HG03439 (cell line): Measurements from ENCODE around the gene B3GLCT.

Source experiments
- ATAC-seq: cut with Tn5 transposase; IDR thresholded peaks from one replicate; pipeline ENCODE4 v1.9.1; 2021; ENCODE audit warnings: mild to moderate bottlenecking, moderate library complexity; ENCODE audit not compliant: unreplicated experiment

B3GLCT gene

DNA sequence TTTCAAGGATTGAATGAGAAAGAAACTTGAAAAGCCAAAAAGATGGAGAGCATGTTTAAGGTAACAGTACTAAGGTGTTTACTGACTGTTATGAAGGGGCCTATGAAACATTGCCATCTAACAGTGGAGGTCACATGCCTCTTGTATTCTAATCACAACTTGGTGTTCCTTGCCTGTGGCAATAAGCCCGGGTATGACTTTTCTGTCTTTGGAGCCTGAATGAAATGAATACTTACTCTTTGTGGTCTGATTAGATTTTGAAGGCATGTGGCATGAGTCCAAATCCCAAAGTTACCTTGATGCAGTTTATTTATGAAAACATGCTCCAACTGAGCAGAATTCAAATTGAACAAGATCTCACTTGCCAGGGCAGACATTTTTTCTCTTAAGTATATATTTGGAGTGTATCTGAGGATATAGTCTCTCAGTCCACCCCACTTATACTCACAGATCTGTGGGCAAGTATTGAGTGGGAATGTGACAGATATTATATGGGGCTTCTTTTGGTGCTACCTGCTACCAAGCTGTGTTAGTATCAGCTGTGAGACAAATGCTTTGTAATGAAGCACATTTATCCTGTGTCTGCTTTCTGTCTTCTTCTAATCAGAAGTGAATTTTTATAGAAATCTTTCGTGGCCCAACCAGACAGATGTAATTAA is 67.5 kb downstream of the B3GLCT start:
- no peak for ATAC-seq

DNA sequence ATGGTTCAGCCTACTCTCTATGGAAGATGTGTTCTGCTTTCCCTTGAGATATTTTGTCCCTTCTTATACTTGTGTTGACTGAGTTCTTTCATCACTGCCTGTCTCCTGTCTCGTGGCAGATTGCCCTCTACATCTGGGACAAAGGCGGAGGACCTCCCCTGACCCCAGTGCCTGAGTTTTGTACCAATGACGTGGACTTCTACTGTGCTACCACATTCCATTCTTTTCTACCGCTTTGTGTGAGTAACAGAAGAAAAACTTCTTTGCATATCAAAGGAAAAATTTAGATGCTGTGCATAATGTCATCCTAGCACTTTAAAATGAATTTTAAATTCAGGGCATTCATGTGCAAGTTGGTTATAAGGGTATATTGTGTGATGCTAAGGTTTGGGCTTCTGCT is 74.6 kb downstream of the B3GLCT start:
- no peak for ATAC-seq

DNA sequence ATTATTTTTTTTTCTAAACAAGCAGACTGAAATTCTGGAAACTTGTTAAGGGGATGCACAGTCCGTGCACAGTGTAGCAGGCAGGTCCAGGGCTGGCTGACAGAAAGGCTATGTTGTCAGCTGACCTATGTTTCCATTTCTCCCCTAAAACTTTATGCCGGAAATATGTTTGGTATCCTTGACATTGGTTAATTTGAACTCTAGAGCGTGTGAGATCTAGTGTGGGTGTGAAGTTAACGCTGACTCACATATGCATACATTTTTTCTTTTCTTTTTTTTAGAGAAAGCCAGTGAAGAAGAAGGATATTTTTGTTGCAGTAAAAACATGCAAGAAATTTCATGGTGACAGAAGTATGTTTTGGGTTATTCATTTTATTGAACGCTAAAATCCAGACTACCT is 76.6 kb downstream of the B3GLCT start:
- ATAC-seq: no peak

DNA sequence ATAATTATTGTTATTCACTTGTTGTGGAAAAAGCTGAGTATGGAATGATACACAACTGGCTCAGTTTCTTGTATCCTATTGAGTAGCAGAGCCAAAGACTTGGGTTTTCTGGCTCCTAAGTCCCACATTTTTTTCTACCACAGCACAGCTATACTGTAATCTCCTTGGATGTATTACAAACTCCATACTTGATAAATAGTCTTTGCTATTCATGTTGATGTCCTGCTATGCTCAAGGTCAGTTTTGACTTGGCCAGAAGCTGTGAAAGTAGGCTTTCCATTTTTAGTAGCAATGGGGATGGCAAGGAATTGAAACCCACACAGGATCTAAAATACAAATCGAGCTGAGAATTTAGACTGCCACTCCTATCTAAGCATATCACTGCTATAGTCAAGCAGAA is 79.1 kb downstream of the B3GLCT start:
- ATAC-seq: no peak

DNA sequence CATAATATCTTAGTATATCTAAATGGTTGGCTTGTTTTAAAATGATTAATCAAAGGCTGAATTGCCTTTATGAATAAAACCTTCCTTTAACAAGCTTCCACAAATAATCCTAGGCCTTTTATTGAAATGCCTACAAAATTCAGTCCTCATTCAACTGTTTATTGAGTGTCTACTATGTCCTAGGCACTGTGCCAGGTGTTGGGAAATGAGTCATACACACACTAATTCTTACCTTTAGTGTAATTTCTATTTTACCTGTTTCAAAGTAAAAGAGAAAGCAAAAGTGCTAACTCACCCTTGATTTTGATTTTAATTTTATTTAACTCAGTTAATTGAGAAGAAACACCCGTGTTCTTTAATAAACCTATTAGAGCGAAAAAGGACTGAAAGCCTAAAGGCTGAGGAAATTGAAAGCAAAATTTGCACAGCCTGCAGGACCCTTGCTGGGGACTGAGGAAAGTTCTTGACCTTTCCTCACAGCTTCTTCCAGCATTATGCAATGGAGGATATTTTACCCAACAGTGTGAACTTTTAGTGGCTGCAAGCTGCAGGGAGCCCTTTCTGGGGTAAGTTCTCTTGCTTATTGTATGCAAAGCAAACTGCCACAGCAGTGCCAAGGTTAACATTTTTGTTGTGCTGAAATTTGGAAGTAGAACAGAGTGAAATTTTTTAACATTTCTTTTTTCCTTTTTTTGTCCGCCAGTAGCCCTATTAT is 83.1 kb downstream of the B3GLCT start:
- no peak for ATAC-seq

DNA sequence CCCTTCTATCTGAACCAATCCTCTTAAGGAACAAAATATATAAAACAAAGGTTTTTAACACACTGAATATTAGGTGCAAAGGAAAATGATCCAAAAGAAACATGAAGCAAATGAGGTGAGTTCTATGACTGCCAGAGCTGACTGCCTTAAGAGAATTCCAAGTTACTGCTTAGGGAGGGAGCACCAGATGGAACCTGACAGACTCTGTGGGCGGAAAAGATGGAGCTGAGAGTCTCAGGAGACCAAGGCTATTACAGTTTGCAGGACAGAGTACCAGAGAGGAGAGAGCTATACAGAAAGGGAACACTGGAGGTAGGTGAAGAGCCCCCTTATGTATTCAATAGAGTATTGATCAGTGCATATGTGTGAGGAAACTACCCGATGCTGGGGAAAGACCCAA is 87.2 kb downstream of the B3GLCT start:
- no peak for ATAC-seq

DNA sequence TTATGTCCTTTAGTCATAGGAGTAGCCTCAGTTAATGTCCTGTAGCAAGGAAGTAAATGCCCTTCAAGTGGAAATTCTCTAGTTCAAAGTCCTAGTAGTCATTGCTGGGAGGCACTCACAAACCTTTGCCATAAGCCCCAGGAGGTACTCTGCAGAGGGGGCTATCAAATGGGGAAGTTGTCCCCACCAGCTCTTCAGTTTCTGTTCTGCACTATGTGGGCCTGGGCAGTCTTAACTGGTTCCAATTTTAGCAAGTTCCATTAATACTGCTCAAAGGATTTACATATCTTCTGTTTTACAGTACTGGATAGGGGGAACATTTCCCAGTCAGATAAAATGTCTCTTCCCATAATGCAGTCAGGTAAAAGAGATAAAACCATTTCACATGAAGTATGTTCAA is 101.3 kb downstream of the B3GLCT start:
- ATAC-seq: no peak

DNA sequence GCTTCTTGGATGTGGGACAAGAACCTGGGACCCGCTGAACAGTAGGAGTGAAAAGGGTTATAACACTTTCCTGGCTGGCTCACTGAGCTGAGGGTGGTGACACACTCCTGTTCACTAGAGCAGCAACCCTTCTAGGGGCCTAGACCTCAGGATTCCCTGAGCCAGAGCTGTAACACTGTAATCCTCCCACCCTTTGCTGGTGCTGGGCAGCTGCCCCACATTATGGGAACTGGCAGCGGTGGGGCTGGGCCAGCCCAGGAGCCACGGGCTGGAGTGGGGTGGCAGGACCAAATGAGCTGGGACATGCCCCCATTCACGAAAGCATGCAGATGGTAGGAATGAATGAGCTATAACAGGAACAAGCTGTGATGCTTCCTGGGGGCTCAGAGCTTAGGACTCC is 110.6 kb downstream of the B3GLCT start:
- no peak for ATAC-seq

DNA sequence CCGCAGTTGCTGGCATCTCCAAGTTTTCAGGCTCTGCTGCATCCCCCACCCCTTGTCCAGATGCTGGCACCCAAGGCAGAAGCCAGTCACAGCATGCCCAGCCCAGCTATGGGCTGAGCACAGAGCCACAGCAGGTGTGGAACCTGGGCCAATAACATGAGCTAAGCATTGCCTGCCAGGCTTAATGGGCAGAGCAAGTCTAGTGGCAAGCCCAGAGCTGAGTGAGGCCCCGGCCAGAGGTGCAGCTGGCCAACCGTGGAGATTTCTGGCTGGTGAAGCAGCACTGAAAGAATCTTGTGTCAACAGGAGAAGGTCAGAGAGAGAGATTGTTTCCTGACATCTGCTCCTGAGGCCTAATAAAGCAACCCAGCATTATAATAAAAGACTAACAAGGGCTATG is 111.0 kb downstream of the B3GLCT start:
- ATAC-seq: no peak

DNA sequence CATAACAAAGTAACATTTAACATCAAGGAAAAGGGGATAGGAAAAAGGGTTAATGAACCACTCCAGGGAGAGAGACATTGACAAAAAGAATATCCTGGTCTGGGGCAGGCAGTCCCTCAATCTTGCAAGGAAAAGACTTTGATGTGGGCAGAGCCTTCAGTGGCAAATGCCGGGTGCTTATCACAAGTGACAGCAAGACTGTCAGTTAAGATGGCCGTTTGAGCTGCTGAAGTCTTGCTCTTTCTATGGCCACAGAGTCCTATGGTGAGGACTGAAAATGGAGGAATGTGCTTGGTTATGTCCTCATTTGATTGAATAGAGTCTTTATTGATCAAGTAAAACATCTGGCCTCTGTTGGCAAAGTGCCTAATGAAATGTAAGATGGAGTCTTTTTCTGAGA is 112.1 kb downstream of the B3GLCT start:
- ATAC-seq: no peak

DNA sequence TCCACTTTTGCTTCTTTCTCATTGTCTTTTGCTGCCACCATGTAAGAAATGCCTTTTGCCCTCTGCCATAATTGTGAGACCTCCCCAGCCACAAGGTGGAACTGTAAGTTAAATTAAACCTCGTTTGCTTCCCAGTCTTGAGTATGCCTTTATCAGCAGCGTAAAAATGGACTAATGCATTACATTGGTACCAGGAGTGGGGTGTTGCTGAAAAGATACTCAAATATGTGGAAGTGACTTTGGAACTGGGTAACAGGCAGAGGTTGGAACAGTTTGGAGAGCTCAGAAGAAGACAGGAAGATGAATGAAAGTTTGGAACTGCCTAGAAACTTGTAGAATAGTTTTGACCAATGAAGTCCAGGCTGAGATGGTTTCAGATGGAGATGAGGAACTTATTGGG is 115.2 kb downstream of the B3GLCT start:
- ATAC-seq: no peak

DNA sequence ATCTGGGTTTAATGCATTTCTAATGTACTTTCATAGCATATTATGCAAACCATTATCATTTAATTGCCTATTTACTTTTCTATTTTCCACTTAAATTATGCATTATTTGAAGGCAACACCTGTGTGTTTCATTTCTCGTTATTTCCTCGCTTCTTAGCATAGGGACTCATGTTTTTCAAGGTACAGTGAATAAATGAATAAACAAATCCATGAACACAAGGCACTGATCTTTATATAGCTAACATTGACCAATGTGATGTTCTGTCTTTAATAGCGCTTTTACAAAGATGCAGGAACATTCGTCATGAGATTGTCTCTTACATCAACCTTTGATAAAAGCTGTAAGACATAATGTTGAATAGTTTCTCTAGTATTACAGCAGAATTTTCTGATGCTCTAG is 121.2 kb downstream of the B3GLCT start:
- no peak for ATAC-seq

DNA sequence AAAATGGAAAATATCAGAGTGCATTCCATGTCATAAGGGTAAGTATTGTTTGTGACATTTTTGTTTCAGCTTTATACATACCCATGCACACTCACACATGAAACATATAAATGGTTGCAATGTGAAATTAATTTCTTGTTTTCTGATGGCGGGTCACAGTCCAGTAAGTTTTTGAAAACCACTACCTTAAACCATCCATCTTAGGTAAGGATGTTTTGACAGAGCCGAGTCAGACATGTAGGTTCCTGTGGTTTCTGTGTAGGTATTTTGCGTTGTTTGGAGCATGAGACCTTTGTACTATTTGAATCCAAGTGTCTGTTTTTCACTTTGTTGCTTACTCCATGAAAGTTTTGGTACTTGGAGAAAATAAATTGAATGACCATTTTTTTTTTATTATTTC is 121.7 kb downstream of the B3GLCT start:
- no peak for ATAC-seq

DNA sequence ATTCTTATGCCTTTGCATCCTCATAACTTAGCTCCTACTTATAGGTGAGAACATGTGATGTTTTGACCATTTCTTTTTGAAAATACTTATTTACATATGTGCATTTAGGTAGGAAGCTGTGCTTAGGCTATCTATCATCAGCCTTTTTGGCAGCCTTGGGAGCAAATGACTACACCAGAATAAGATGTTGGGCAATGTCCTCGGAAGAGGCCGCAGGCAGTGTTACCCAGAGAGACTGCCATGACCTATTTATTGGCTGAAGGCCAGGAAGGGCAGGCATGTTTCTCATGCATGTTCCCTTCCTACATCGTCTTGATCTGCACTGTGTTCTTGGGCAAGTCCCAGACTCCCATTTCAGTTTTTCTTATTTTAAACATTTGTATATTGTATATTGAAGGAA is 122.3 kb downstream of the B3GLCT start:
- no peak for ATAC-seq

DNA sequence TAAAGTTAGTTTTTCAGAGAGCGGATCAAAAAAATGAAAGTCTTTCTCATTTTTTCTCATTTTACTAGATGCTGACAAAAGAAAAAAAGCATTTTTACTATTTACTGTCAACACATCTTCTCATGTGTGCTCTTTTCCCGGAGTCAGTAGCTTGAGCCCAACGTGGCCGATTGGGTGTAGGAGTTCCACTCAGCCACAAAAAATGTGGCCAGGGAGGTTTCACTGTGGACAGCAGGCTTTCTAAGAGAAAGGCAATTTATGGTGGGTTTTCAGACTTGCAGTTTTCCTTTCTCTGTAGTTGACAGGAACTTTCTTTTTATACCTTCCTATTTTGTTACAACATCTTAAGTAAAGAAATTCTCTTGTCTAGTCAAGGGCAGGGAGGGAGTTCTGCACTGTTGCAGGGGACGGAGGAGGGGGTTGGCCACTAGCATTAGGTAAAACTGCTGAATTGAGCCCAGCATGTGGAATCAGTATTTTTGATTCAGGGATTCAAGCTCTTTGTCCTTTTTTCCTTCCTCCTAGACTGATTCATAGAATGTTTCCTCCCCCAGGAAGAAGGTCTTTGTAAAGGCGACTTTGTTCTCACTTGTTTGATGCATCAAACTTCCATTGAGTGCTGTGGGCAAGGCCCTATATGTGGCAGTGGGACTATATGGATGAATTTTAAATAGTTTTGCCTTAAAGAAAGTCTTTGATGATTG is 123.1 kb downstream of the B3GLCT start:
- ATAC-seq: no peak

DNA sequence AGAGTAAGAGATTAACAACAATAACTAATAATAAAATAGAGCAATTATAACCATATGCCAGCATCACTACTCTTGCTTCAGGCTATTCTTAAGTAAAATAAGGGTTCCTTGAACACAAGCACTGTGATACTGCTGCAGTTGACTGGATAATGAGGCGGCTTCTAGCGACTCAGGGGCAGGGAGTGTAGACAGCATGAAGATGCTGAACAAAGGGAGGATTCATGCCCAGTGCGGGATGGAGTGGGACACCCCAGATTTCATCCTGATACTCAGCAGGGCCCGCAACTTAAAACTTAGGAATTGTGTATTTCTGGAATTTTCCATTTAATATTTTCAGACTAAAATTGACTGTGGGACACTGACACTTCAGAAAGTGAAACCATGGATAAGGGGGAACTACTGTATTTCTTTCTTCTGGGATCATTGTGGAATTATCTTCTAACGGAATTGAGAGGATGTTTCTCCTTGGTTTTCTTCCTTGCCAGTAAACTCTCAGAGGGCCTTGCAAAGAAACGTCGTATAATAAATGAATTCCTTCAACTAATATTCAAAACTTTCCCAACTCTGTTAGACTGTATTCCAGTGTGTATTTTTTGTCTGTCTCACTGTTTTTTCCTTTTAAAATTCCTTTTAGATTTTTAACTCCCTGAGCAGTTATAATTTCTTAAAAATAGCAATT is 127.5 kb downstream of the B3GLCT start:
- ATAC-seq: no peak

DNA sequence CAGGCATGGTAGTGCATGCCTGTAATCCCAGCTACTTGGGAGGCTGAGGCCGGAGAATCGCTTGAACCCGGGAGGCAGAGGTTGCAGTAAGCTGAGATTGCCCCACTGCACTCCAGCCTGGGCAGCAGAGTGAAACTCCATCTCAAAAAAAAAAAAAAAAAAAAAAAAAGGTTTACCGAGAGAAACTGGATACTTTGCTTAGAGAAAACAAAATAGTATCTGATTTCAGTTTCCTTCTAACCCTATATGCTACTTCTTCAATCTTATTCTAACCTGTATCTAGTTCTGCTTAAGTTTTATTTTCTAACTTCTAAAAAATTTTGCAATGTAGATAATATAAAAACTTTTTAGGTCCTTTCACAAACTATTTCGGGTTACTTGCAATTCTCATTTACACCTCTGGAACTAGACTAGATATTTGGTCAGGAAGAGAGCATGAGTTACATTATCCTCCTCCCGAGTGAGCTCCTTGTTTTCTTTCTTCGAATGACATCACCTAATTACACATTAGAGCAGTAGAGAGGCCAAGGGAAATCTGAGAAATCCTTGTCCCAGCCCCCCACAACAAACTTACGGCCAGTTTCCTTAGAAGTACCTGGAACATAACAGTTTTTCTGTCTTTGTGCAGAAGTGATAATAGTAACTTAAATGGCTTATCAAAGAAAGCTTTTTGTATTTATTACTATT is 128.9 kb downstream of the B3GLCT start:
- no peak for ATAC-seq

DNA sequence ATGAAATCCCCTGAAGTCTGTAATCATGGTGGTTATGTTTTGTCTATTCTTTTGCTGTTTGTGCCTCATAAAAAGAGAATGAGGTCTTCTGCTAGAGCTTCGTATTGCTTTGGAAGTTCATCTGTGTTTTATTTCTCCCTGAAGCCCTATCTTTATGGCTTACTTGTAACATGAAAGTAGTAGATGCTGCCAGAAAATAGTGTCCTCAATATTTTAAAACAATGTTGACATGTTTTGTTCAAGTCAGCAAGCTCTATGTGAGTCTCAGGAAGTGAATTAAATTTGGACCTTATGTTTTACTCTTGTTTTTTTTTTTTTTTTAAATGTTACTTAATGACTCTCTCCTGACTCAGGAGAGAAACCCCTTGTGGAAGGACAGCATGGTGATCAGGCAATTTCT is 130.5 kb downstream of the B3GLCT start:
- ATAC-seq: no peak

DNA sequence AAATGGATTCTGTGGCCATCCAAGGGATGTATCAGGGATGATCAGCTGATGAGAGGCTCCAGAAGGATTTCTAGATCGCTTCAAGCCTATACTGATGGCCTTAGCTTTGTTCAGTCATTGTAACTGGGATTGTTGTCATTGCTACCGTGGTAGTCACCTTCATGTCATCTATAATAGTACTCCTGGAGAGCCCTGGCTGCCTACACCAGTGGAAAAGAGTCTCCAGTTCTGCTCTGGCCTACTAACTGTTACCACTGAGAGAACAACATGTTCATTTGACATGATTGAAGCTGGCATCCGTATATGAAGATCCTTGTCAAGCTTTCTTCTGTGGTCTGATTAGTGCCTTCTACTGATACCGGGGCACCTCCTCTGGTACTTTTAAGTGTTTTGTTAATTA is 131.3 kb downstream of the B3GLCT start:
- no peak for ATAC-seq

DNA sequence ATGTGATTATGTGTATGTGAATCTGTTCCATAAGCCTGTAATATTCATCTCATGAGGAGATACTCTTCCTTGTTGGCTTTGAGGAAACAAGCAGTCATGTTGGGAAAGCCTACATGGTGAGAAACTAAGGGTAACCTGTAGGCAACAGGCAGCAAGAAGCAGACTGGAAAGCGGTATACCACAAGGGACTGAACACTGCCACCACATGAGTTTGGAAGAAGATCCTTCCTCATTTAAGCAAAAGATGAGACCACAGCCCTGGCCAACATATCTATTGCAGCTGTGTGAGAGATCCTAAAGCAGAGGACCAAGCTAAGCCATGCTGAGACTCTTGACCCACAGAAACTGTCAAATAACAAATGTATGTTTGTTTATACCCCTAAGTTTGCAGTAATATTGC is 134.8 kb downstream of the B3GLCT start:
- ATAC-seq: no peak

DNA sequence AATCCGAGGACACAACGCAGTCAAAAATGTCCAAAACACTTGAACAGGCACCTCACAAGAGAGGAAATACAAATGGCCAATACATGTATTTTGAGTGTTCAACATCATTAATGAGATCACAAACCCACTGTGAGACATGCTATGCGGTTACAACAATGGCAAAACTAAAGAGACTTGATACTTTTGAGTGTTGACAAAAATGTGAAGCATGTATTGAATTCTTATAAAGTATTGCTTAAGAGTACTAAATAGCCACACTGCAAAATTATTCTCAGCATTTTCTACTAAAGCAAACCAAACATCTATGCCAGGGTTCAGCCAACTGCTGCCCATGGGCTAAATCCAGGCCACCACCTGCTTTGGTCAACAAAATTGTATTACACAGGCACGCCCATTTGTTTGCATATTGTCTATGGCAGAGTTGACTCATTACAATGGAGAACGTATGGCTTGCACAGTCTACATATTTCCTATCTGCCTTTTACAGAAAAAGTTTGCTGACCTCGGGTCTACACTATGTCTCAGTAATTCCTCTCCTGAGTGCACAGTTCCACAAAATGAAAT is 135.3 kb downstream of the B3GLCT start:
- no peak for ATAC-seq
